ENCODE measurements around the gene SNRPE.

- TF ChIP-seq CTCF (IDR thresholded peaks at IDR 0.05) (no peak), POLR2A (IDR thresholded peaks at IDR 0.05) (no peak)
These were observed 38.7 kb downstream of the SNRPE start for GRCh38 chr1:203899869-203900714.
